GM19351 (cell line): ENCODE measurements around the gene LRRC4C.

Experiments
- ATAC-seq: cut with Tn5 transposase; IDR thresholded peaks from one replicate; pipeline ENCODE4 v1.9.1; 2021; ENCODE audit warnings: mild to moderate bottlenecking, moderate library complexity; ENCODE audit not compliant: unreplicated experiment

LRRC4C gene

DNA sequence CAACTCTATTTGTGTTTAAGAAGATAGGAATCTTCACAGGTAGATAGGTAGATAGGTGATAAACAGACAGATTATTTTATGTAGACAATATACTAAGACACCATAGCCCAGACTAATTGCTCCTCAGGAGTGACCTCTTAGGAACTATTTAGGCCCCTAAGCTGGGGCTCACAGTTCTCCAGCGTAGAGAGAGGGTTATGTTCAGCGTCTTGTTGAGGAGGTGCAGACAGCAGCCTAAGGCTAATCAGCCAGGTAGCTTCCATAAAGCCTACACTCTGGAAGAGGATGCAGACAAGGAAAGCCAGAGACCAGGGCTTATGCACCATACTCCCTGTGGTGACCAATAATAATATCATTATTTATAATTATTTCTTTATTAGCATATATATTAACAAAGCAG, 705.2 kb downstream of the LRRC4C start:
- ATAC-seq: no peak

DNA sequence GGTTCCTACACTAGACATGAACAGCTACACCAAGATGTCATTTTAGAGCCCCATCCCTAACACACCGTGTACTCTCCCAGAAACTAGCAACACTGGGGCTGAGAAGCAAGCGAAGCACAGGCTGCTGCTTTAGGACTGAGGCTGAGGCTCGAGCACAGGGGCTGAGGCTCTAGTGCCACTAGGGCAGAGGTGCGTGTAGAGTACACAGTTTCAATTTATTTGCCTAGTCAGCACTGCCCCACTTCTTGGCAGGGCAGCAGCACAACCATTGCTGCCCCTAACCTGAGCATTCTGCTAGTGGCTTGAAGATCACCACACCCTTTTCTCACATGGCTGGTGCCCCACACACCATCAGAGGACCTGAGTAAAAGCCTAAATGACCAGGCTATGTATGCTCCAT, 713.2 kb downstream of the LRRC4C start:
- ATAC-seq: no peak

GRCh38 chr11:40732132-40732531, 727.3 kb downstream of the LRRC4C start:
- ATAC-seq: no peak

- ATAC-seq: no peak
These were observed 737.2 kb downstream of the LRRC4C start for GRCh38 chr11:40722179-40722795.

DNA sequence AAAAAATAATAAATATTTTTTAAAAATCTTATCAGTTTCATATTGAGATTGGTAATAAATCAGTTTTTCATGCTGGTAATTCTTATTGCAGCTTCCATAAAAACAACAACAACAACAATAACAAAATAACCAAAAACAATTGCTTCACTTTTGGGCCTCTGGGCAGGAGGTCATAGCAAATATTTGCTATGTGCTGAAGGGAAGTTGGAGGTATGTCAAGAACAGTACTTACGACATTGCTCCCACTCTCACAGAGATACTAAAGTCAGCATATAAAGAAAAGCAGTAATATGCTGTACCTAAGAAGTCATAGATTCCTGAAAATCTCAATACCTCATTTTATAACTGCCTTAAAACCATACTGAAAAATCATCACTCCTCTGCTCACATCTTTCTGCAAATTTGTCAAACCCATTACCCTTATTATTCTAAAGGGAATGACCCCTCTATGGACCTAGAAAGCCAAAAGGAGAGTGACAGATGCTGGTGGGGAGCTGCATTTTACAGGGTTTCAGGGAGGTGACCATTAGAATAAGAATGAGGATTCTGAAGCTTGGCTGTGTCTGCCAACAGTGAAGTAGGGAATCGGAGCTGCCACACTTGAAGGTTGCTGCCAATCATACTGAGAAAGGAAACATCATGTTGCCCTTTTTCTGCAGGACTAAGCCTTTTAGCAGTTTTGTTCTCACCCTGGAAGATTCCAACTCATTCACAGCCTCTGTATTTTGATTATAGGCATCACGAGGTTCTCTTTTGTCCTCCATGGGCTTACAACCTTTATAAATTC, 742.9 kb downstream of the LRRC4C start:
- no peak for ATAC-seq

DNA sequence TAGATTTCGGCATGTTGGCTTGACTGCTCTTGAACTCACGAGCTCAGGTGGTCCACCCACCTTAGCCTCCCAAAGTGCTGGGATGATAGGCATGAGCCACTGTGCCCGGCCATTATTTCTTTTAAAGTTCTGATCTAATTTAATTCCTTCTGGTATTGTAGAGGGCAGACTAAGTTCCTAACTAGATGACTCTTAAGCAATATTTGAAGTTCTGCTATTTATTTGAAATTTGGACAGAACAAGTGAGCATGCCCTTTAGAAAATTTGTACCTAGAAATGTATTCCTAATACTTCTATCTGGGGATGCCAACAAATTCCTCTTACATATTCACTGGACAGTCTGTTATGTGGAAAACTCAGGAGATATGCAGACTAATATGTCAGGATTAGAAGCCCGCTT, 746.4 kb downstream of the LRRC4C start:
- no peak for ATAC-seq

DNA sequence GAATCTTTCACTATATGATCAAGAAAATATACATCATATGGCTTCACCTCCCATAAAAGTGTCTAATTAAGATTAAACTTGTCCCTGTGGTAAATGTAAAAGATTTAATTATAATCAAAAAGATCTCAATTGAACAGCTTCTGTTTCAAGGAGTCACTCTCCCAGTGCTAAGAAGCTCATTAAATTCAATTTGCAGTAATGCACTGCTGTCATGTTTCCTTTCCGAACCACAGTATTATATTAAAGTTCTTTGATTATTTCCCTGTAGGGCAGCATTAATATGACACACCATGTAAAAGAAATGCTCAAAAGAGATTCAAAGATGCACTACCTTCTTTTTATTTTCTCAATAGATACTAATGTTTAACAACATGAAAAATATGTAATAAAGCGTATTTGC, 758.4 kb downstream of the LRRC4C start:
- ATAC-seq: no peak

DNA sequence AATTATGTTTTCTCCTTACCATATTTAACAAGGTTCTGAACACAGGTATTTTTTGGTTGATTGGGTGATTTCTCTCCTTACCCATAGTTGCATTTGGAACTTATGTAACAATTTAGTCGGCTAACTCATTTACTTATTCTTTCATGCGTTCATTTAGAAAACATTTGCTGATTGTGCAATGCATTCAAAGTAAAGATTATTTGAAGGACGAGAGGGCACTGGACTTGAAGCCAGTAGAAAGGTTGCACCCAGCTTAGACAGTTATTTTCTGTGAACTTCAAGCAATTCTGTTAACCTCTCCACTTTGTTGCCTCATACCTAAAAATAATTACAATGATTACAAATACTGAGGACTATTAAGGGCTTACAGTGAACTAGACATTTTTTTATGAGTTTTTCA, 769.6 kb downstream of the LRRC4C start:
- no peak for ATAC-seq

DNA sequence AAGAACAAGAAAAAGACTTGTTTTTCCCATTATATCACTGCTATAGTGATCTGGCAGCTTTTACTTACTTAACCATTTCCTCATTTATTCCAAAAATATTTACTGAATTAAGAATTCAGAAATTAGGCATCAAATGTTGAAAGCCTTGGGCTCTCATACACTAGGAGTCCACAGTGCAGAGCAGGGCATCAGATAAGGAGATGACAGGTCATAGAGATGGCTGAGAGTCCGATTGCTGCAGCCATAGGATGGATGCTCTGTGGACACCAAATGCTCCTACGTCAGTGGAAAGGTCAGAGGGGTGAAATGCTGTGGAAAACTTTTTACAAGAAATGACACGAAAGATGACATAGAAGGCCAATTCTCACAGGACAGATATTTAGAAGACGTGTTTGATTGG, 771.1 kb downstream of the LRRC4C start:
- no peak for ATAC-seq

DNA sequence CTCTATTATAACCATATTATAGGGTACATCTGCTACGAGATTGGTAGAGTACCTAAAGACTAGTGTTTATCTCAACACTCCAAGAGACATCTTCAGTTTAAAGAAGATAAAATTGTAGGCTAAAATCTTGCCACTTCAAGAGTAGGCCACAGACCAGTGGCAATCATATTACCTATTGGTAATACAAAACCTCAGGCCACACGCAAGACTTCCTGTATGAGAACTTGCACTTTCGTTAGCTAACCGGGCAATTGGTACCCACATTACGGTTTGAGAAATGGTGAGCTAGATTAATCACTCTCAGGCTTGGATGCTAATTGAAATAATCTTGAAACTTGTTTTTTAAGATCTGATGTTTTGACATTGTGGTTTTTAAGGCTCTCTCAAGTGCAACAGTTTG, 772.7 kb downstream of the LRRC4C start:
- ATAC-seq: no peak

GRCh38 chr11:40683010-40683409, 776.4 kb downstream of the LRRC4C start:
- no peak for ATAC-seq

DNA sequence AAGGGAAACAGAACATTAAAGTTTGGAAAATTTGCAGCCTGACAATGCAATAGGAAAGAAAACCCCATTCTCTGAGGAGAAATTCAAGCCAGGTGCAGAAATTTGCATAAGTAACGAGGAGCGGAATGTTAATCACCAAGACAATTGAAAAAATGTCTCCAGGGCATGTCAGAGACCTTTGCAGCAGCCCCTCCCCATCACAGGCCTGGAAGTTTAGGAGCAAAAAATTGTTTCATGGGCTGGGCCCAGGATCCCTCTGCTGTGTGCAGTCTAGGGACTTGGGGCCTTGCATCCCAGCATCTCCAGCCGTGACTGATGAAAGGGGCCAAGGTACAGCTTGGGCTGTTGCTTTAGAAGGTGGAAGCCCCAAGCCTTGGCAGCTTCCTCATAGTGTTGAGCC, 780.2 kb downstream of the LRRC4C start:
- no peak for ATAC-seq

DNA sequence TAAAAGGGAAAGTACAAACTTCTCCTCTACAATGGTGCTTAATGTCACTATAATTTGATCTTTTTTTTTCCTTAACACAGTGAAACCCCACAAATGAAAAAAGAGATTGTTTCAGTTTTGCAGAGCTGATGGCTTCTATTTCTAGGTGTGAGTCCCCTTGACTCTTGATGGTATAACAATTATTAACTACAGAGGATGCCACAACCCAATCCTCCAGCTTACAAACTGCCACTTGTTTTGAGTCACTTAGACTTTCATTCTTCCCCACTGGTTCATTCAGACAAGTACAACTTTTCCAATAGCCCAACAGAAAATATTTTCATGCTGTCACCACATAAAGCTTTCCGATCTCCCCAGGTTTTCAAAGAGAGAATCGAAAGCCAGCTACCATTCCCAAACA, 812.2 kb downstream of the LRRC4C start:
- no peak for ATAC-seq

DNA sequence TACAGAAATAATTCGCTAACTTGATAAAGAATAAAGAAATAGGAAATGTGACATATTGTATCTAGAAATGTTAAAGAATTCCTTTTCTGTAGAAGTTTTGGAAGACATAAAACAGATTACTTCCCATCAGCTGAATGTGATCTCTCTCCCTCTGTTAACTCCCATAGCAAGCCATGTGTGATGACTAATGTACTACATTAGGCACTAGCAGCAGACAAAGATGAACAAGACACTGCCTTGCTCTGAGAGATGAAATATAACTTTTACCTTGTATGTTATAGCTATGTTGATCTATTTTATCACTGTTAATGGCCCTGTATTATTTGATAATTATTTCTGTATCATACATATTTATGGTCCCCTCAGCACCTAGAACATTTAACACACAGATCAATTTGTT, 817.2 kb downstream of the LRRC4C start:
- no peak for ATAC-seq

GRCh38 chr11:40619654-40620053, 839.8 kb downstream of the LRRC4C start:
- no peak for ATAC-seq

- no peak for ATAC-seq
These were observed 852.7 kb downstream of the LRRC4C start for GRCh38 chr11:40606800-40607199.

GRCh38 chr11:40602866-40603552, 856.4 kb downstream of the LRRC4C start:
- ATAC-seq: no peak

DNA sequence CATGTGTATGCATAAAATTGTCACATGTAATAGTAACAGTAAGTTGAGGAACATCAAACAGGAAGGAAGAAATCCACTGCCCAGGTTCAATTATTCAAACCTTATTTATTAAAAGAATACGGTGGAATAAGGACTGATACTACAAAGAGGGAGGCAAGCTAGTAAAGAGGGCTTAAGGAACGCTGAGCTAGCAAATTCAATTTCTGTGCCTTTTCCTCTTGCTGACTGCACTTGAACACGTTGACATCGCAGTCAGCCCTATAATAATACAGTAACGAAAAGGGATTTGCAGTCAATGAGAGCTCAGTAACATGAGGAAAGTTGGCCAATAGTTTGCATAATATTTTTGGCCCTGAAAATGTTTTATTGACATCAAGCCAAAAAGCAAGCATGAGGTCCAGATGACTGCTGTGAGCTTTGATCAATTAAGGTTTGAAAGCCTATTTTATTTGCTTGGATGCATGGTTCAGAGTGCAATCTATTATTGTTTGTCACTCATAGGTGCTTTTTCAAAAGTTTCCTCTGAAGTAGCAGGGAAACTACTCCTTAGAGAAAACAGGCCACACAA, 861.8 kb downstream of the LRRC4C start:
- no peak for ATAC-seq

- no peak for ATAC-seq
These were observed 886.1 kb downstream of the LRRC4C start for GRCh38 chr11:40573254-40573891.

DNA sequence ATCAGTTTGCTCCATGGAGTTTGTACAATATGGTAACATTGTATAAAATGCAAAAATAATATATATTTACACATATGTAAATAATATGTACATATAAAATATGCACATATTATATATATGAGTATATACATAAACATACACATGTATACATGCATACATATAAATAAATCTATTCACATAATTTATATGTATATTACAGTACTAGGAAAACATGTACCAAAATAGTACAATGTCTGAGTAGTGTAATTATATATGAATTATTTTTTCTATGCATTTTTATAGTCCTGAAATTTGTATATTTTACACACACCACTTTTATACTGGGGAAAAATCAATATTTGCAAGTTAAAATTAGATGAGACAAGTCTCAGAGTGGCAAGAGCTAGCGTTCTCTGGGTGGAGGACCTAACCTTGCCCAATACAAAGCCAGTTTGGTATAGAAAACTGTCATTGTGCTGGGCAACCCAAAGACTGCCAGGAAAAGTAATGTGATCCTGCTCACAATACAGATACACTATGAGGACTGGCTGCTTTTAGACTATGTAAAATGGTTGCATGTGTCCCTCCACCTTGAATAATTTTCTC, 889.4 kb downstream of the LRRC4C start:
- ATAC-seq: no peak

GRCh38 chr11:40567392-40567791, 892.1 kb downstream of the LRRC4C start:
- no peak for ATAC-seq
